WERI-Rb-1 (cell line): Measurements from ENCODE around the gene HHAT.
A peak's percentile ranks its signal among the peaks of the same experiment; 100 is the strongest.

Experiments
- DNase-seq: peaks from one replicate; pipeline ENCODE4 v3.0.0-alpha.2; 2020
- H3K27ac ChIP-seq: fragments of 250-450 bp; sonication (Bioruptor Pico); 2 replicates; pipeline ENCODE4 v1.5.1; 2020; ENCODE audit warnings: mild to moderate bottlenecking, moderate library complexity
- H3K27me3 ChIP-seq: fragments of 250-450 bp; sonication (Bioruptor Pico); 2 replicates; pipeline ENCODE4 v1.5.1; 2021; ENCODE audit warnings: mild to moderate bottlenecking, low read depth, moderate library complexity; ENCODE audit not compliant: insufficient read depth, severe bottlenecking
- H3K36me3 ChIP-seq: fragments of 250-450 bp; sonication (Bioruptor Pico); 2 replicates; pipeline ENCODE4 v1.5.1; 2020; ENCODE audit warnings: mild to moderate bottlenecking, moderate library complexity
- H3K4me3 ChIP-seq: 2 replicates; pipeline ENCODE4 v1.5.1; 2011; ENCODE audit warnings: low read depth, mild to moderate bottlenecking, control low read depth, low read length
- H3K9me3 ChIP-seq: fragments of 250-450 bp; sonication (Bioruptor Pico); 2 replicates; pipeline ENCODE4 v1.5.1; 2021; ENCODE audit warnings: mild to moderate bottlenecking, moderate library complexity; ENCODE audit not compliant: severe bottlenecking
- TF ChIP-seq, protein P1 (sequence below): IDR thresholded peaks from 2 replicates; pipeline ENCODE4 v1.5.1; 2011; ENCODE audit warnings: low read depth, mild to moderate bottlenecking, control low read depth, inconsistent platforms, low read length

HHAT gene

DNA sequence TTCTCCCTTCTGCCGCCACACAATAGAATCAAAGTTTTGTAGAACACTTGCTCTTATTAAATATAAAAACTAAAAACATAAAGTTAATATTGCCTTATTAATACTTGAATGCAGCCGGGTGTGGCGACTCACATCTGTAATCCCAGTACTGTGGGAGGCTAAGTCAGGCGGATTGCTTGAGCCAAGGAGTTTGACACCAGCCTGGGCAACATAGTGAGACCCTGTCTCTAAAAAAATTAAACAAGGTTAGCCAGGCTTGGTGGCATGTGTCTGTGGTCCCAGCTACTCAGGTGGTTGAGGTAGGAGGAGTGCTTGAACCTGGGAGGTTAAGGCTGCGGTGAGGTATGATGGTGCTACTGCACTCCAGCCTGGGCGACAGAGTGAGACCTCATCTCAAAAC lies 13.2 kb upstream of the HHAT start:
- H3K27me3 ChIP-seq: no peaks in the 10 kb centered on the region
- peaks cover 2% of the 10 kb centered on the region for H3K9me3 ChIP-seq
- H3K36me3 ChIP-seq: no peaks in the 10 kb centered on the region
- H3K4me3 ChIP-seq: no peak overlapping the region
- no peak overlapping the region for H3K27ac ChIP-seq
- DNase-seq: no peak
- TF ChIP-seq, protein P1, sequence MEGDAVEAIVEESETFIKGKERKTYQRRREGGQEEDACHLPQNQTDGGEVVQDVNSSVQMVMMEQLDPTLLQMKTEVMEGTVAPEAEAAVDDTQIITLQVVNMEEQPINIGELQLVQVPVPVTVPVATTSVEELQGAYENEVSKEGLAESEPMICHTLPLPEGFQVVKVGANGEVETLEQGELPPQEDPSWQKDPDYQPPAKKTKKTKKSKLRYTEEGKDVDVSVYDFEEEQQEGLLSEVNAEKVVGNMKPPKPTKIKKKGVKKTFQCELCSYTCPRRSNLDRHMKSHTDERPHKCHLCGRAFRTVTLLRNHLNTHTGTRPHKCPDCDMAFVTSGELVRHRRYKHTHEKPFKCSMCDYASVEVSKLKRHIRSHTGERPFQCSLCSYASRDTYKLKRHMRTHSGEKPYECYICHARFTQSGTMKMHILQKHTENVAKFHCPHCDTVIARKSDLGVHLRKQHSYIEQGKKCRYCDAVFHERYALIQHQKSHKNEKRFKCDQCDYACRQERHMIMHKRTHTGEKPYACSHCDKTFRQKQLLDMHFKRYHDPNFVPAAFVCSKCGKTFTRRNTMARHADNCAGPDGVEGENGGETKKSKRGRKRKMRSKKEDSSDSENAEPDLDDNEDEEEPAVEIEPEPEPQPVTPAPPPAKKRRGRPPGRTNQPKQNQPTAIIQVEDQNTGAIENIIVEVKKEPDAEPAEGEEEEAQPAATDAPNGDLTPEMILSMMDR: no peak

DNA sequence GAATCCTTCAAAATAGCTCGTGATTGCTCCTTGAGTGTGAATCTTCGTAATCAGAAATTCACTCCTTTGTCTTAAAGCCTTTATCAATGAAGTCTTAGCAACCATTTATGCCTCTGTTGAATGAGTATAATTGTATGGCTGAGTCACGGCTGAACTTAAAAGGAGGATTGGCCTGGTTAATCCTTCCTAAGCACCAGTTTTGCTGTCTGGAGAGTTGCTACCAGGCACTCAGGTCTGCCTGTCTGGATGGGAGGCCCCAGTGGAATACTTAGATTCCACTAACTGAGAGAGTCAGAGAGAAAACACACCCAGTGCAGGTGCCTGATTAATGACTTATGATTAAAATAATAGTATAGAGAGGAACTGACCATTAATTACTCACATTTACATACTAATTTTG lies 7.6 kb upstream of the HHAT start:
- Histone ChIP-seq H3K27ac (peak overlapping the region; percentile 70), H3K4me3 (no peak overlapping the region), H3K27me3 (no peaks in the 10 kb centered on the region), H3K9me3 (peaks cover 17% of the 10 kb centered on the region), H3K36me3 (no peaks in the 10 kb centered on the region)
- TF ChIP-seq, protein P1: no peak
- DNase-seq: peak; percentile 82

DNA sequence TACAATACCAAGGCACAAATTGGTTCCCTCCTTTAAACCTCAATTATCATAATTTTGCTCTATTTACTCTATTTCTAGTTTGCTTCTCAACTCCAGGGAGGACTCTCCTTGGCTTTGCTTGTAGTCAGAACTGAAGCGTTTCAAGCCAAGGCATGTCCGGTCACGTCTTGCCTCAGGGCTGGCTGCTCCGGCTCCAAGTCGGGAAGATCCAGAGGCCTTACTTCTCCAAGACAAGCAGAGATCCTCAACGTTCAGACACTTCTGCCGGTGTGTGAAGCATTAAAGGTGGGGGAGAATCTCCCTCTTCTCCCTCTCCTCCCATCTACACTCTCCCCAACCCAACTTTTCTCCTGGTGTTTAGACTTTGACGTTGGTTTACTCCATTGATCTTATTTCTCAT lies 7.2 kb upstream of the HHAT start:
- H3K27me3 ChIP-seq: no peaks in the 10 kb centered on the region
- TF ChIP-seq, protein P1: no peak
- no peaks in the 10 kb centered on the region for H3K36me3 ChIP-seq
- no peak overlapping the region for H3K4me3 ChIP-seq
- peak overlapping the region; percentile 70 for H3K27ac ChIP-seq
- DNase-seq: peak; percentile 59
- peaks cover 17% of the 10 kb centered on the region for H3K9me3 ChIP-seq

DNA sequence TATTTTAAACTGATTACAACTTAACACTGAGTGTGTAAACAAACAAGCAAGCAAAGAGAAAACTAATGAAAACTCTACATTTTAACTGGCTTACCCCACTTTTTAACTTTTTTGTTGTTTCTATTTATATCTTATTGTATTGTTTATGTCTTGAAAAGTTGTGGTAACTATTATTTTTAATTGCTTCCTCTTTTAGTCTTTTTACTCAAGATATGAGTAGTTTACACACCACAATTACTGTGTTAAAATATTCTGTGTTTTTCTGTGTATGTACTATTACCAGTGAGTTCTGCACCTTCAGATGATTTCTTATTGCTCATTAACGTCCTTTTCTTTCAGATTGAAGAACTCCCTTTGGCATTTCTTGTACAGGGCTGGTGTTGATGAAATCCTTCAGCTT lies 4.7 kb upstream of the HHAT start:
- H3K4me3 ChIP-seq: no peak overlapping the region
- H3K27ac ChIP-seq: no peak overlapping the region
- peaks cover 15% of the 10 kb centered on the region for H3K9me3 ChIP-seq
- no peaks in the 10 kb centered on the region for H3K27me3 ChIP-seq
- H3K36me3 ChIP-seq: peaks cover 2% of the 10 kb centered on the region; the same call in 1 of the 2 replicates
- DNase-seq: no peak
- TF ChIP-seq, protein P1: no peak

DNA sequence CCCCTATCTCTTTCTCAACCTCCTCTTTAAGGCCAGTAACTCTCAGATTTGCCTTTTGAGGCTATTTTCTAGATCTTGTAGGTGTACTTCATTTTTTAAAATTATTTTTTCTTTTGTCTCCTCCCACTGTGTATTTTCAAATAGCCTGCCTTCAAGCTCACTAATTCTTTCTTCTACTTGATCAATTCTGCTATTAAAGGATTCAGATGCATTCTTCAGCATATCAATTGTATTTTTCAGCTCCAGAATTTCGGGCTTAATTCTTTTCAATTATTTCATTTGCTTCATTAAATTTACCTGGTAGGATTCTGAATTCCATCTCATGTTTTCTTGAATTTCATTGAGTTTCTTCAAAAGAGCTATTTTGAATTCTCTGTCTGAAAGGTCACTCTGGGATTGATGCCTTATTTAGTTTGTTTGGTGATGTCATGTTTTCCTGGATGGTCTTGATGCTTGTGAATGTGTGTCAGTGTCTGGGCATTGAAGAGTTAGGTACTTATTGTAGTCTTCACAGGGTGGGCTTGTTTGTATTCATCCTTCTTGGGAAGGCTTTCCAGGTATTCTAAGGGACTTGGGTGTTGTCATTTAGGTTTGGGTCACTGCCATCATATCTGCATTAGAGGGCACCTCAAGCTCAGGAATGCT lies 3.6 kb upstream of the HHAT start:
- H3K27me3 ChIP-seq: no peaks in the 10 kb centered on the region
- DNase-seq: no peak
- H3K36me3 ChIP-seq: peaks cover 3% of the 10 kb centered on the region; the same call in 1 of the 2 replicates
- no peak overlapping the region for H3K27ac ChIP-seq
- H3K4me3 ChIP-seq: no peak overlapping the region
- TF ChIP-seq, protein P1: no peak
- H3K9me3 ChIP-seq: peaks cover 15% of the 10 kb centered on the region
